Breast epithelium (tissue), 3 donors: ENCODE results near the gene KLRC3.
"Not testable (repeated sequence)": the region's sequence is repeated elsewhere in the genome, so short reads cannot be mapped to it uniquely, and the experiment has no call there.

Experiments used
- CTCF ChIP-seq, 3 donors: fragments of 450-650 bp; IDR thresholded peaks; one replicate each; pipeline ENCODE4 v1.5.1; 2016 to 2017; ENCODE audit warnings: antibody characterized with exemption in 3 of 3, mild to moderate bottlenecking in 3 of 3, moderate library complexity in 3 of 3
- POLR2A ChIP-seq: fragments of 450-650 bp; IDR thresholded peaks from one replicate; pipeline ENCODE4 v1.6.1; 2016; ENCODE audit warnings: antibody characterized with exemption, mild to moderate bottlenecking, moderate library complexity
- POLR2AphosphoS5 ChIP-seq, 3 donors: sonication (generic); formaldehyde crosslinking; IDR thresholded peaks; one replicate each; pipeline ENCODE4 v1.6.1; 2017; ENCODE audit warnings: antibody characterized with exemption in 3 of 3

GRCh38 chr12:10424260-10424899 lies 4.0 kb upstream of the KLRC3 start:
- not testable (repeated sequence) for TF ChIP-seq CTCF (IDR thresholded peaks at IDR 0.05); POLR2A; POLR2AphosphoS5 (IDR thresholded peaks at IDR 0.05)
